Right lobe of liver (tissue), 6 donors: ENCODE results near the gene LLGL2. TPM values are rescaled to one million over a fixed set of nuclear protein-coding genes. Genes with fewer than 3 reads are reported as not detected.

Experiments
- ATAC-seq, 4 donors: fragments of 200-7000 bp; cut with Tn5 transposase; one replicate each; pipeline ENCODE4 v1.9.1; 2020; ENCODE audit warnings: mild to moderate bottlenecking in 4 of 4, moderate library complexity in 4 of 4
- DNase-seq, 3 donors: peaks; one replicate each; pipeline ENCODE4 v3.0.0-alpha.2; 2020
- H3K27ac ChIP-seq, 3 donors: fragments of 200-600 bp; one replicate each; pipeline ENCODE4 v1.8.0; 2022
- H3K27me3 ChIP-seq, 2 donors: fragments of 200-600 bp; one replicate each; pipeline ENCODE4 v1.8.0; 2022
- H3K36me3 ChIP-seq, 4 donors: fragments of 200-600 bp; sonication (generic) in 1 of 4; one replicate each; pipeline versions ENCODE4 v1.5.1 to v1.8.0; 2017 to 2022; ENCODE audit warnings: control low read depth in 1 of 4
- H3K4me1 ChIP-seq, 4 donors: fragments of 200-600 bp; sonication (generic) in 1 of 4; one replicate each; pipeline versions ENCODE4 v1.5.1 to v1.8.0; 2017 to 2022; ENCODE audit warnings: control low read depth in 1 of 4
- H3K4me3 ChIP-seq, 3 donors: fragments of 200-600 bp; one replicate each; pipeline ENCODE4 v1.8.0; 2022
- H3K9me3 ChIP-seq, 4 donors: fragments of 200-600 bp; sonication (generic) in 1 of 4; one replicate each; pipeline versions ENCODE4 v1.5.1 to v1.8.0; 2017 to 2022; ENCODE audit warnings: control low read depth in 1 of 4
- CTCF ChIP-seq, 4 donors: fragments of 200-600 bp in 3 of 4; fragments of 450-650 bp in 1 of 4; IDR thresholded peaks; one replicate each; pipeline versions ENCODE4 v1.5.1 to v1.8.0; 2016 to 2022; ENCODE audit warnings: antibody characterized with exemption in 4 of 4, mild to moderate bottlenecking in 2 of 4
- POLR2A ChIP-seq: fragments of 450-650 bp; IDR thresholded peaks from one replicate; pipeline ENCODE4 v1.6.1; 2017; ENCODE audit warnings: antibody characterized with exemption, mild to moderate bottlenecking
- WGBS: methylation state at CpG from one replicate; pipeline ENCODE4 v1.1.6; 2018; ENCODE audit warnings: low coverage, low lambda C conversion rate; ENCODE audit not compliant: insufficient coverage; ENCODE audit errors: missing lambda C conversion rate; 5-methylcytosine and 5-hydroxymethylcytosine counted together
- intact Hi-C, 2 donors: fragments of 100-400 bp; cut with DNase I; formaldehyde crosslinking; loops; one replicate each; pipeline versions ENCODE4 v1.11.2 to v1.14.1; 2022
- total RNA-seq, 6 experiments: library from RNA; depleted of rRNA in 2 of 6; stranded (reverse); fragments of >200 nt in 2 of 6; fragmentation: NEBNext Ultra II Directional in 3 of 6; extraction: Animal tissue kit (Norgen Biotek cat#: 25700) in 3 of 6; gene quantifications; one replicate each; pipeline versions ENCODE4 v1.1.0 to v1.2.4, GENCODE V29; 2016 to 2023
- donor health status: DM: no; HTN: yes; CAD: no.
- donor health status: DM: no; HTN: no; CAD: no.
- donor health status: DM: no; HTN: no; CAD: no.
- donor health status: DM: no; HTN: yes; CAD: no.
- donor health status: DM: no; HTN: yes; CAD: no.

LLGL2 gene
- total RNA-seq, 6 experiments from 2014 or later: 32.8 to 71.4 (median 44.6) TPM

GRCh38 chr17:75514299-75514918, 11.1 kb upstream of the LLGL2 start:
- DNase-seq (peak in 2 of 3 donors; percentile 78 to 83), ATAC-seq (peak in 1 of 4 donors; percentile 19)
- H3K9me3 ChIP-seq: no peaks in the 10 kb centered on the region
- peak overlapping the region; percentile 9 to 73 (median 62) for H3K27ac ChIP-seq
- WGBS: 28% methylated on average over 4 of the region's 15 CpGs
- H3K27me3 ChIP-seq: no peaks in the 10 kb centered on the region
- peak overlapping the region; percentile 87 to 93 (median 91) for H3K4me3 ChIP-seq
- no peaks in the 10 kb centered on the region for H3K36me3 ChIP-seq
- no peak for TF ChIP-seq CTCF (IDR thresholded peaks at IDR 0.05)
- TF ChIP-seq POLR2A: no peak
- intact Hi-C loops: no loop called here
- H3K4me1 ChIP-seq: peaks cover 0 to 28% (median 9%) of the 10 kb centered on the region in 4 donors

GRCh38 chr17:75514919-75515495, 10.5 kb upstream of the LLGL2 start:
- ATAC-seq (no peak), DNase-seq (peak in 1 of 3 donors; percentile 50)
- Histone ChIP-seq H3K27ac (peak overlapping the region; percentile 9 to 73 (median 62)), H3K9me3 (no peaks in the 10 kb centered on the region), H3K4me1 (peaks cover 0 to 28% (median 9%) of the 10 kb centered on the region in 4 donors), H3K27me3 (no peaks in the 10 kb centered on the region), H3K4me3 (peak overlapping the region; percentile 87 to 93 (median 91)), H3K36me3 (no peaks in the 10 kb centered on the region)
- 0% methylated on average over 1 of the region's 50 CpGs for WGBS
- intact Hi-C loops: loop anchor here in 1 of 2 donors (5.0 kb wide), 1 partner anchor 72 kb away; the partner anchor contains the start of gene MYO15B
- TF ChIP-seq POLR2A (peak; percentile 22), CTCF (IDR thresholded peaks at IDR 0.05) (no peak)

GRCh38 chr17:75515496-75516254, 9.8 kb upstream of the LLGL2 start, which contains the start of gene CASKIN2:
CASKIN2 (minus strand) TSS chr17:75515537; CDS start chr17:75513804, 1,733 bp downstream.
- Histone ChIP-seq H3K4me1 (peaks cover 0 to 28% (median 9%) of the 10 kb centered on the region in 4 donors), H3K27me3 (no peaks in the 10 kb centered on the region), H3K36me3 (no peaks in the 10 kb centered on the region), H3K4me3 (peak within 1 kb of the TSS; percentile 87 to 93 (median 91)), H3K9me3 (no peaks in the 10 kb centered on the region), H3K27ac (peak within 1 kb of the TSS; percentile 62 to 73 (median 62))
- no peak for TF ChIP-seq POLR2A
- peak; percentile 93 to 98 (median 94) for TF ChIP-seq CTCF (IDR thresholded peaks at IDR 0.05)
- DNase-seq (peak; percentile 97 to 98 (median 98)), ATAC-seq (peak; percentile 74 to 89 (median 83))
- intact Hi-C loops: loop anchor here in 1 of 2 donors (5.0 kb wide), 1 partner anchor 72 kb away; the partner anchor contains the start of gene MYO15B
- 0% methylated on average over 15 of the region's 78 CpGs for WGBS

GRCh38 chr17:75516255-75516618, 9.3 kb upstream of the LLGL2 start, which contains the start of gene TSEN54:
TSEN54 (plus strand) TSS chr17:75516528; CDS start chr17:75516561, 33 bp downstream.
- Histone ChIP-seq H3K4me3 (peak within 1 kb of the TSS; percentile 90 to 93 (median 91)), H3K4me1 (peaks cover 0 to 25% (median 8%) of the 10 kb centered on the region in 4 donors), H3K36me3 (no peaks in the 10 kb centered on the region), H3K9me3 (no peaks in the 10 kb centered on the region), H3K27ac (peak within 1 kb of the TSS; percentile 62 to 73 (median 62)), H3K27me3 (no peaks in the 10 kb centered on the region)
- ATAC-seq: peak; percentile 70 to 84 (median 80)
- TF ChIP-seq POLR2A (peak; percentile 42), CTCF (IDR thresholded peaks at IDR 0.05) (no peak)
- WGBS: 0% methylated on average over 3 of the region's 45 CpGs
- intact Hi-C loops: loop anchor here in 1 of 2 donors (5.0 kb wide), 1 partner anchor 71 kb away; the partner anchor contains the start of gene MYO15B
- DNase-seq: peak; percentile 97 to 98 (median 98)
